Measurements from ENCODE around the gene USP31. TPM values are rescaled to one million over a fixed set of nuclear protein-coding genes. Genes with fewer than 3 reads are reported as not detected.

The USP31 gene
- total and polyA plus RNA-seq, 2 of the 13 experiments (the other 11 are each of a cell fraction or from before 2014, with no cell fraction given) = 22.5 to 23.3 TPM

- TF ChIP-seq ZHX1 (CRISPR knock-in tag; IDR thresholded peaks at IDR 0.05; ENCODE audit: low read depth) (no peak), ZNF704 (CRISPR knock-in tag; IDR thresholded peaks at IDR 0.05; ENCODE audit: borderline replicate concordance) (no peak), DZIP1 (CRISPR knock-in tag; IDR thresholded peaks at IDR 0.05) (peak; percentile 80; the same call in 1 of the 2 replicates), REPIN1 (CRISPR knock-in tag; IDR thresholded peaks at IDR 0.05; ENCODE audit: borderline replicate concordance, low read depth) (no peak), UBTF (CRISPR knock-in tag; IDR thresholded peaks at IDR 0.05) (0 out of 2 replicates have a peak, but pooled peaks have one; percentile 17), ZNF619 (CRISPR knock-in tag; IDR thresholded peaks at IDR 0.05) (peak; percentile 69; the same call in 1 of the 2 replicates), SUZ12 (IDR thresholded peaks at IDR 0.05; ENCODE audit: low read depth, low read length) (no peak), IRF2 (CRISPR knock-in tag; IDR thresholded peaks at IDR 0.05) (no peak), ESRRA (CRISPR knock-in tag; IDR thresholded peaks at IDR 0.05; ENCODE audit: low read depth) (no peak; the same call in 1 of the 2 replicates), MXD1 (CRISPR knock-in tag; IDR thresholded peaks at IDR 0.05) (peak; percentile 59; the same call in 1 of the 2 replicates), ZBTB43 (CRISPR knock-in tag; conservative IDR thresholded peaks at IDR 0.05) (no peak), ZNF850 (CRISPR knock-in tag; conservative IDR thresholded peaks at IDR 0.05) (no peak), CCDC6 (CRISPR knock-in tag; IDR thresholded peaks at IDR 0.05) (no peak; the same call in 1 of the 2 replicates), THYN1 (CRISPR knock-in tag; IDR thresholded peaks at IDR 0.05; ENCODE audit: borderline replicate concordance, low read depth) (no peak), KMT2A (CRISPR knock-in tag; IDR thresholded peaks at IDR 0.05) (peak; percentile 23; the same call in 1 of the 2 replicates), NR3C1 (CRISPR knock-in tag; IDR thresholded peaks at IDR 0.05) (no peak)
Measured at GRCh38 chr16:23182679-23183542, 33.7 kb upstream of the USP31 start, which contains the start of gene SCNN1G (continued).

All from HepG2 (cell line).